NCI-H446 treated with DMSO at 0.1 percent for 48 hours (cell line): ENCODE data around the gene CCDC121.
"Not testable (repeated sequence)": the region's sequence is repeated elsewhere in the genome, so short reads cannot be mapped to it uniquely, and the experiment has no call there.

Experiments
- DNase-seq: peaks from one replicate; lab custom pipeline; 2025; lab: John Stamatoyannopoulos, UW

Gene CCDC121

GRCh38 chr2:27636766-27637165 lies 8.0 kb upstream of the CCDC121 start:
- DNase-seq: no peak

GRCh38 chr2:27634291-27634690 lies 5.5 kb upstream of the CCDC121 start:
- DNase-seq: no peak

DNA sequence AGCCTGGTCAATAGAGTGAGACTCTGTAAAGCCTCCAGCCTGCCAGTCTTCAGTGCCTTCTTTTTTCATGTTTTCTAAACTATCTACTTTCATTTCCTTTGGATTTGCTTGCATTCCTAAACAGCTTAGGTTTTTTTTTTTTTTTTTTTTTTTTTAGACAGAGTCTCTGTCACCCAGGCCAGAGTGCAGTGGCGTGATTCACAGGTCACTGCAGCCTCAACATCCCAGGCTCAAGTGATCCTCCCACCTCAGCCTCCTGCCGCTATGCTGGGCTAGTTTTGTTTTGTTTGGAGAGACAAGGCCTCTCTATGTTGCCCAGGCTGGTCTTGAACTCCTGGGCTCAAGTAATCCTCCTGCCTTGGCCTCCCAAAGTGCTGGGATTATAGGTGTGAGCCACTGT lies 1.4 kb upstream of the CCDC121 start:
- not testable (repeated sequence) for DNase-seq

GRCh38 chr2:27627963-27628766 lies 647 bp downstream of the CCDC121 start:
- DNase-seq: no peak

GRCh38 chr2:27626921-27627320 lies 1.9 kb downstream of the CCDC121 start:
- DNase-seq: not testable (repeated sequence)

- not testable (repeated sequence) for DNase-seq
Observed at GRCh38 chr2:27626323-27626722, 2.5 kb downstream of the CCDC121 start.

DNA sequence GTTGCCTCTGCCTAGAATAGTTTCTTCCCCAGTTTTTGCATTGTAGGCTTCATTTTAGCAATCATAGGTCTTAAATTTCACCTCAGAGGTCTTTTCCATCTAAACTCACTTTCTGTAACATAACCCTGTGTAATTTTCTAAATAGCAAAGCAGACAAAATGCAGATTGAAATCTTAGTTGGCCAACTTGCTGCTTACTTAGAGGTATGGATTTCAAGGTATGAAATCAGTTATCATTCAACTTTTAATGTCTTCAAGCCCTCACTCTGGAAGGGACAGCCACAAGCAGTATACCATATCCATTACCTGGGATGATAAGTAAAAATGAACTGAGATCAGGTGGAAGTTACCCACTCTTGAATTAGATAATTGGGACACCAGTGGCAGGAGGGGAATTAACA lies 3.9 kb downstream of the CCDC121 start:
- DNase-seq: no peak

GRCh38 chr2:27622921-27623384 lies 5.9 kb downstream of the CCDC121 start:
- DNase-seq: no peak

DNA sequence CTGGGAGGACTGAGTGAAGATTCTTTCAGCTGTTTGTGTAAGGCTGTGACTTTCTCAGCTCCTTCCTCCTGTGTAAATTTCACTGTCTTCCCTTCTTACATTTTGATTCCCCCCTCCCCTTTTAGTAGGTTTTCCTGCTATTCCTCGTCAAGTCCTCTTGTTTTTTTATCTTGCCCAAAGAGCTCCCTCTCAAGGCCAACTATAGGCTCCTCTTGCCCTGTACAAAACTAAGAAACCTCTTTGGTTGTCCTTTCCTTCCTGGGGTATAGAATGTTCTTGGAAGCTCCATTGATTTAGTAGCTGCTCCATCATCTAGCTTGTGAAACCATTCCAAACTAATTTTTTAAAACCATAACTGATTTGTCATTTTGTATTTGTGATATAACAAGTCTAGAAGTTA lies 7.3 kb downstream of the CCDC121 start:
- no peak for DNase-seq

DNA sequence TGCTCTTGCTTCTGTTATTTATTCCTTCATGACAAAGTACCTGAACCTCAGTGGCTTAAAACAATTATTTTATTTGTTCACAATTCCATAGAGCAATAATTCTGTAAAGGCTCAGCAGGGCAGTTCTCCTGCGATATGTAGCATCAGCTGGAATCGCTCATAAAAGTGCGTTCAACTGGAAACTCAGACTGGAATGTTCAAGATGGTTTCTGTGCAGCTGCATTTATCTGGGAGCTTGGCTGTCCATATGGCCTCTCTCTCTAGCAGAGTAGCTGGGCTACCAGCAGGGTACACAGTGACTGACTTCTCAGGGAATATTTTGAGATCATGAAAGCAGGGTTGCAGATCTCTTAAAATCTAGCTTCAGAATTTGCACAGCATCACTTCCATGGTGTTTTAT lies 13.5 kb downstream of the CCDC121 start:
- DNase-seq: no peak

GRCh38 chr2:27613985-27614384 lies 14.8 kb downstream of the CCDC121 start:
- no peak for DNase-seq

GRCh38 chr2:27606611-27607010 lies 22.2 kb downstream of the CCDC121 start:
- DNase-seq: no peak

DNA sequence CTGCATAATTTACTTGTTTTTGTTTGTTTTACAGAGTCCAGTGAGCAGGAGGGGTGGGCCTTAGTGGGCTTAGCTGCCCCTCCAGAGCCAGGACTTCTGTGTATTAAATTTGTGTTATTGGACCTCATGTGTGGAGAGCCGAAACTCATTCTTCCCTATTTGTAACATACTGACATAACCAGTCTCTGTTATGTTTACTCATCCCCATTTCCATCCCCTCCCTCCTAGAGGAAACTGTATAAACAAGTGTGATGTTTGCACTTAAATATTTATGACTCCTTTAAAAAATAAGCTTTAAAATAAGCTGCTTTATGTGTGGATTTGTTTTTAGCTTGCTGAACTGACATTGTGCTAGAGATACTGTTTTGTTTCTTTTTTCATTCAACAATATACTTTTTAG lies 32.2 kb downstream of the CCDC121 start:
- DNase-seq: no peak

- DNase-seq: not testable (repeated sequence)
Observed at GRCh38 chr2:27595412-27595811, 33.4 kb downstream of the CCDC121 start.

GRCh38 chr2:27594020-27594703 lies 34.6 kb downstream of the CCDC121 start:
- not testable (repeated sequence) for DNase-seq

GRCh38 chr2:27593240-27593639 lies 35.6 kb downstream of the CCDC121 start:
- no peak for DNase-seq

DNA sequence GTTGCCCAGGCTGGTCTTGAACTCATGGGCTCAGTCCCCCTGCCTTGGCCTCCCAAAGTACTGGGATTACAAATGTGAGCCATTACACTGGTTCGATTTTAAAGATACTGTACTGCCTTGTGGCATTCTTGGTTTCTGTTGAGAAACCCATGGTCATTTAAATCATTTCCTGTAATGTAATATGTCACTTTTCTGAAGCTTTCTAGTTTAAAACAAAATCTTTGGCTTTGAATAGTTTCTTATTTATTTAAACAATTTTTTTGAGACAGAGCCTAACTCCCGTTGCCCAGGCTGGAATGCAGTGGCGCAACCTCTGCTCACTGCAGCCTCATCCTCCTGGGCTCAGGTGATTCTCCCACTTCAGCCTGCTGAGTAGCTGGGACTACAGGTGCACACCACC lies 37.1 kb downstream of the CCDC121 start:
- DNase-seq: no peak

GRCh38 chr2:27588308-27588707 lies 40.5 kb downstream of the CCDC121 start:
- DNase-seq: no peak

GRCh38 chr2:27587025-27587424 lies 41.8 kb downstream of the CCDC121 start:
- no peak for DNase-seq

DNA sequence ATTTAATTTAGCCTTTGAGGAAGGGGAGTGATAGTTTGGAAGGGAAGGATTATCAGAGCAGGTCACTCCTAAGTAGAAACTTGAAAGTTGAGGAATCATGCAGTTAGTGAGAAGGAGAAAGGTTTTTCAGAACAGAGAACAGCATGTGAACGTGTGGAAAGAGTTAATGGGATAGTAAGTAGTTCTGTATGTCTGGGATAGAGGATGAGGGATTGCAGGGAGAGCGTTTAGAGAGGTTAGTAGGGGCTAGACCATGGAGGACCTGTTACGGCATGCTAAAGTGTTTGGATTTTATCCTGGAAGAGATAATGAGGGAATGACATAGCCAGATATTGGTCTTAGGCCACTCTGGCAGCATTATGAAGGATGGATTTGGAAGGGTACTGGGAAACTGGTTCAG lies 44.2 kb downstream of the CCDC121 start:
- no peak for DNase-seq

DNA sequence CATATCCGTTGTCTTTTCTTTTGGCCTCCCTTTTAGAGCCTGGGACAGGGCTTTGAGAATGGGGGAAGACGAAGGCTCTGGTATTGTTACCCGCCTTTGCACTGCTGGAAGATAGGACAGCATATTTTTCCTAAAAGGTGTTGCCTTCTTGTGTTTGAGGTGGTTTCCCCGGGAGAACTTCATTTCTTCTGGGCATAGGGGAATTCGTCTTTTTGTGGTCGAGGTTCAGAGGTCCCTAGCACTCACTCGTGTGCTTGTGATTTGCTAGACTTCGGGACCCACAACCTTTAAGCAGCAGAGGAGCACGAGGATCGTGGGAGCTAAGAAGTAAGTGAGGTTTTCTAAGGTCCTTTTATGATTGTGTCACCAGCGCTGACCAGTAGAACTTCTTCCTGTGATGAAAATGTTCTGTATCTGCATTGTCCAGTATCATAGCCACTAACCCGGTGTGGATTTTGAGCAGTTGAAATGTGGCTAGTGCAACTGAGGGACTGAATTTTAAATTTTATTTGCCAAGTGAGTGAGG lies 45.4 kb downstream of the CCDC121 start:
- DNase-seq: no peak

DNA sequence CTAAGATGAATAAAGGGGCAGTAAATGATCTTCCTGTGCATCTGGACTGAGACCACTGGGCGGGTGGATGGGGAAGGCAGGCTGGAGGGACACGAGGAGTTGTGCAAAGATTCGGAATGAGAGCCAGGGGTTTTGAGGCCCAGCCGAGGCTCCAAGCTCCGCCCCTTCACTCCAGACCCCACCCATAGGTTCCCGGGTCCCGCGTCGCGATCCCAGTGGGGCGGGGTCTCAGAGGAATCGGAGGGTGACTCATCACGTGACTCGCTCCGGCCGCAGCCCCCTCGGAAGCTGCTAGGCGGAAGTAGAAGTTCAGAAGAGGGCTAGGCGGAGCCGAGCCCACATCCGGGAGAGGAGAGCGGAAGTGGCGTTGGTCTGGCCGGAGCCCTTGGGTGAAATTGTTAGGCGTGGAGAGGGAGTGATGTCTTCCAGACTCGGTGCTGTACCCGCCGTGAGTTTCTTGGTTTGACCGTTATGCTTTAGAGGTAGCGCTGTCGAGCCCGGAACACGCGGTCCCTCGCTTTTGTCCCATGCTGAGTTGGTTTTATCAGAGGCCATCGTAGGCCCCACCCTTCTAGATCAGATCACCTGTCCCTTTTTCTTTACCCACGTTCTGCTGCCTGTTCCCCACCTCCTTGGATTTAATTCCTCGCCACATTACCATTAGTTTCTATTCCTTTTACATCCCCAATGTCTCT lies 46.0 kb downstream of the CCDC121 start, which contains the start of gene ZNF512:
TSS of gene ZNF512 (plus strand) at position 348 of the 695 bp plus-strand sequence. CDS start at position 419, 71 bp downstream.
- DNase-seq: peak; percentile 86
